SK-N-SH treated with all-trans-retinoic acid at 6 μM for 48 hours (cell line): ENCODE measurements around the gene C1orf105.

Source experiments
- ATAC-seq: fragments of 200-7000 bp; cut with Tn5 transposase; 3 replicates; pipeline ENCODE4 v1.9.1; 2020; ENCODE audit warnings: mild to moderate bottlenecking, moderate library complexity
- ARNTL ChIP-seq: fragments of 450-650 bp; formaldehyde crosslinking; IDR thresholded peaks from 2 replicates; pipeline ENCODE4 v1.5.0; 2020; ENCODE audit warnings: low read depth, mild to moderate bottlenecking, moderate library complexity, borderline replicate concordance
- BACH2 ChIP-seq: fragments of 250-450 bp; sonication (Bioruptor Pico); IDR thresholded peaks from 2 replicates; pipeline ENCODE4 v1.9.0; 2021; ENCODE audit warnings: mild to moderate bottlenecking, borderline replicate concordance
- CREB5 ChIP-seq: fragments of 250-450 bp; sonication (Bioruptor Pico); IDR thresholded peaks from 2 replicates; pipeline ENCODE4 v1.5.1; 2020; ENCODE audit warnings: low read depth, mild to moderate bottlenecking, moderate library complexity
- CSDC2 ChIP-seq: fragments of 250-450 bp; sonication (Bioruptor Pico); IDR thresholded peaks from 2 replicates; pipeline ENCODE4 v1.5.0; 2020; ENCODE audit warnings: mild to moderate bottlenecking, moderate library complexity
- CSRNP3 ChIP-seq: fragments of 250-450 bp; sonication (Bioruptor Pico); IDR thresholded peaks from 2 replicates; pipeline ENCODE4 v1.5.1; 2021; ENCODE audit warnings: mild to moderate bottlenecking, moderate library complexity
- ESRRG ChIP-seq: fragments of 250-450 bp; sonication (Bioruptor Pico); IDR thresholded peaks from 2 replicates; pipeline ENCODE4 v1.6.1; 2021; ENCODE audit warnings: mild to moderate bottlenecking
- GLIS3 ChIP-seq: fragments of 250-450 bp; sonication (Bioruptor Pico); IDR thresholded peaks from 2 replicates; pipeline ENCODE4 v1.5.0; 2020; ENCODE audit warnings: mild to moderate bottlenecking, moderate library complexity
- ISL1 ChIP-seq: fragments of 250-450 bp; sonication (Bioruptor Pico); IDR thresholded peaks from 2 replicates; pipeline ENCODE4 v2.1.2; 2022; ENCODE audit warnings: mild to moderate bottlenecking, moderate library complexity
- OSR1 ChIP-seq: fragments of 250-450 bp; sonication (Bioruptor Pico); IDR thresholded peaks from 2 replicates; pipeline ENCODE4 v1.8.0; 2022; ENCODE audit warnings: moderate library complexity, mild to moderate bottlenecking, inconsistent platforms
- PPARA ChIP-seq: fragments of 250-450 bp; sonication (Bioruptor Pico); IDR thresholded peaks from 2 replicates; pipeline ENCODE4 v1.5.0; 2020; ENCODE audit warnings: mild to moderate bottlenecking, borderline replicate concordance
- RARB ChIP-seq: fragments of 250-450 bp; sonication (Bioruptor Pico); IDR thresholded peaks from 2 replicates; pipeline ENCODE4 v1.8.0; 2021; ENCODE audit warnings: mild to moderate bottlenecking, moderate library complexity
- SNAI2 ChIP-seq: fragments of 250-450 bp; sonication (Bioruptor Pico); IDR thresholded peaks from 2 replicates; pipeline ENCODE4 v1.5.0; 2020; ENCODE audit warnings: mild to moderate bottlenecking, moderate library complexity
- TCF4 ChIP-seq: fragments of 250-450 bp; sonication (Bioruptor Pico); IDR thresholded peaks from 2 replicates; pipeline ENCODE4 v1.8.0; 2021; ENCODE audit warnings: mild to moderate bottlenecking, moderate library complexity, borderline replicate concordance
- TOX ChIP-seq: fragments of 250-450 bp; sonication (Bioruptor Pico); IDR thresholded peaks from 2 replicates; pipeline ENCODE4 v1.8.0; 2021; ENCODE audit warnings: mild to moderate bottlenecking, moderate library complexity, borderline replicate concordance
- ZC3H10 ChIP-seq: fragments of 250-450 bp; sonication (Bioruptor Pico); IDR thresholded peaks from 2 replicates; pipeline ENCODE4 v1.5.1; 2021; ENCODE audit warnings: mild to moderate bottlenecking, moderate library complexity
- ZFP3 ChIP-seq: fragments of 250-450 bp; sonication (Bioruptor Pico); IDR thresholded peaks from 2 replicates; pipeline ENCODE4 v1.5.0; 2020; ENCODE audit warnings: mild to moderate bottlenecking, moderate library complexity
- ZNF565 ChIP-seq: fragments of 450-650 bp; formaldehyde crosslinking; conservative IDR thresholded peaks from 2 replicates; pipeline ENCODE4 v1.5.0; 2020; ENCODE audit warnings: low read depth, mild to moderate bottlenecking, moderate library complexity
- ZNF70 ChIP-seq: fragments of 450-650 bp; formaldehyde crosslinking; IDR thresholded peaks from 2 replicates; pipeline ENCODE4 v1.5.0; 2020; ENCODE audit warnings: mild to moderate bottlenecking, moderate library complexity
- ZNF8 ChIP-seq: fragments of 450-650 bp; formaldehyde crosslinking; IDR thresholded peaks from 2 replicates; pipeline ENCODE4 v1.5.0; 2020; ENCODE audit warnings: mild to moderate bottlenecking, moderate library complexity
- TF ChIP-seq, protein P1 (sequence below): fragments of 250-450 bp; sonication (Bioruptor Pico); IDR thresholded peaks from 2 replicates; pipeline ENCODE4 v1.8.0; 2020; ENCODE audit warnings: mild to moderate bottlenecking, moderate library complexity, borderline replicate concordance
- TF ChIP-seq, protein P2 (sequence below): fragments of 250-450 bp; sonication (Bioruptor Pico); IDR thresholded peaks from 2 replicates; pipeline ENCODE4 v1.5.0; 2020; ENCODE audit warnings: mild to moderate bottlenecking, moderate library complexity

The C1orf105 gene

GRCh38 chr1:172425339-172425738, 4.9 kb downstream of the C1orf105 start (continued):
- TF ChIP-seq CREB5 (no peak), ZC3H10 (CRISPR knock-in tag) (no peak), ZNF565 (no peak), ESRRG (CRISPR knock-in tag) (no peak), CSRNP3 (CRISPR knock-in tag) (no peak), PPARA (no peak)

DNA sequence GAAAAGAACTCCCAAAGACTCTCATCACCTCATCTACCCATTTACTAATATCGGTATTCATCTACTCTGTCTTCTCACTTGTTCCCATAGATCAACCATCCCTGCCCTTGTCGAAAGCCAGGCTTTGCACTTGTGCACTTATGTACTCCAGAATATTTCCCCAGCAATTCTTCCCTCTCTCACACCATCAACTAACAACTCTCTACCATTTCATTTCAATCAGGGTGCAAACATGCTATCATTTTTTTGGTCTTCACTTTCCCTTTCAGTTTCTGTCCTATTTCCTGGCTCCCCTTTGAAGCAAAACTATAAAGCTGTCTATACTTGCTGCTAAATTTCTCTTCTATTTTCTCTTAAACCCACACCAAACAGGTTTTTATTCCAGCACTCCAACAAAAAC, 6.7 kb downstream of the C1orf105 start:
- no peak for ATAC-seq
- TF ChIP-seq ZNF8 (no peak), ZFP3 (no peak), ZC3H10 (CRISPR knock-in tag) (no peak), CSRNP3 (CRISPR knock-in tag) (no peak), ARNTL (CRISPR knock-in tag) (no peak), PPARA (no peak), ZNF70 (CRISPR knock-in tag) (no peak), GLIS3 (CRISPR knock-in tag) (no peak), ESRRG (CRISPR knock-in tag) (no peak), CSDC2 (CRISPR knock-in tag) (no peak)
- TF ChIP-seq, protein P1, sequence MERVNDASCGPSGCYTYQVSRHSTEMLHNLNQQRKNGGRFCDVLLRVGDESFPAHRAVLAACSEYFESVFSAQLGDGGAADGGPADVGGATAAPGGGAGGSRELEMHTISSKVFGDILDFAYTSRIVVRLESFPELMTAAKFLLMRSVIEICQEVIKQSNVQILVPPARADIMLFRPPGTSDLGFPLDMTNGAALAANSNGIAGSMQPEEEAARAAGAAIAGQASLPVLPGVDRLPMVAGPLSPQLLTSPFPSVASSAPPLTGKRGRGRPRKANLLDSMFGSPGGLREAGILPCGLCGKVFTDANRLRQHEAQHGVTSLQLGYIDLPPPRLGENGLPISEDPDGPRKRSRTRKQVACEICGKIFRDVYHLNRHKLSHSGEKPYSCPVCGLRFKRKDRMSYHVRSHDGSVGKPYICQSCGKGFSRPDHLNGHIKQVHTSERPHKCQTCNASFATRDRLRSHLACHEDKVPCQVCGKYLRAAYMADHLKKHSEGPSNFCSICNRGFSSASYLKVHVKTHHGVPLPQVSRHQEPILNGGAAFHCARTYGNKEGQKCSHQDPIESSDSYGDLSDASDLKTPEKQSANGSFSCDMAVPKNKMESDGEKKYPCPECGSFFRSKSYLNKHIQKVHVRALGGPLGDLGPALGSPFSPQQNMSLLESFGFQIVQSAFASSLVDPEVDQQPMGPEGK (CRISPR knock-in tag): no peak

DNA sequence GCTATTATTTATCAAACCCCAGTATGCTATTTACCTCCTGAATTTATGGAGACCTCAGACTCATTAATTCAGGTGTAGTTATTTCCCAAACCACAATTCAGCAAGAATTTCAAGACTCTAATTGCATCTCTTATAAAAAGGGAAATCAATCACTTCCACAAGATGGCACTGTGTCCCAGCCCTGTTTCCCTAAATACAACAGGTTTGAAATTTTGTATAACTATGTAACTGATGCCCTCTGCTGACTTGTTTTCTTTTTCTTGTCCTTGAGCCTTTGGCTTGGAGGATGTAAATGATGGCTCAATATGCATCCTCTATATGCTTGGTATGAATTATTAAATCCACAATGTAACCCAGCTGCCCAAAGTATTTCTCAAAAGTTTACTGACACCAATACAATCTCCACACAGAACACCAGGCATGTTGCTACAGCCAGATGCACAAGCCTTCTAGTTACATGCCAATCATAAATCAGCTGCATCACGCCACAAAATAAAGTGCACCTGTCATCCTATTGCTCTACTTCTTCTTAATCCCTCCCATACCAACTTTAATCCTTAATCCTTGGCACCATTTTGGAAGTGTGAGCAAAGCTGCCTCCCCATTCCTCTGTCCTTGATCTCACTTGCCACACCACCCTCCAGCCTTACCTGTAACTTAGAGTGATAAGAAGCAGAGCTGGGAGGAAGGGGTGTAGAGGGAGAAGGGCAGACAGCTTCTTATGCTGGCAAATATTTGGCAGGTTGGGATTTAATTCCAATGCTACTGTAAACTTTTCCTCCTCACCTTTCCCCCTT, 9.0 kb downstream of the C1orf105 start:
- TF ChIP-seq OSR1 (no peak), ZNF565 (no peak), CREB5 (no peak), BACH2 (CRISPR knock-in tag) (no peak), ESRRG (CRISPR knock-in tag) (no peak)
- TF ChIP-seq, protein P1 (CRISPR knock-in tag): no peak
- ATAC-seq: peak; percentile 95

- ATAC-seq: no peak
- no peak for TF ChIP-seq OSR1
- TF ChIP-seq TOX (CRISPR knock-in tag): no peak
- no peak for TF ChIP-seq SNAI2
- no peak for TF ChIP-seq RARB (CRISPR knock-in tag)
- no peak for TF ChIP-seq TCF4
- no peak for TF ChIP-seq ZNF8
- TF ChIP-seq PPARA: no peak
- TF ChIP-seq ISL1 (CRISPR knock-in tag): no peak
- no peak for TF ChIP-seq ZC3H10 (CRISPR knock-in tag)
- TF ChIP-seq, protein P2, sequence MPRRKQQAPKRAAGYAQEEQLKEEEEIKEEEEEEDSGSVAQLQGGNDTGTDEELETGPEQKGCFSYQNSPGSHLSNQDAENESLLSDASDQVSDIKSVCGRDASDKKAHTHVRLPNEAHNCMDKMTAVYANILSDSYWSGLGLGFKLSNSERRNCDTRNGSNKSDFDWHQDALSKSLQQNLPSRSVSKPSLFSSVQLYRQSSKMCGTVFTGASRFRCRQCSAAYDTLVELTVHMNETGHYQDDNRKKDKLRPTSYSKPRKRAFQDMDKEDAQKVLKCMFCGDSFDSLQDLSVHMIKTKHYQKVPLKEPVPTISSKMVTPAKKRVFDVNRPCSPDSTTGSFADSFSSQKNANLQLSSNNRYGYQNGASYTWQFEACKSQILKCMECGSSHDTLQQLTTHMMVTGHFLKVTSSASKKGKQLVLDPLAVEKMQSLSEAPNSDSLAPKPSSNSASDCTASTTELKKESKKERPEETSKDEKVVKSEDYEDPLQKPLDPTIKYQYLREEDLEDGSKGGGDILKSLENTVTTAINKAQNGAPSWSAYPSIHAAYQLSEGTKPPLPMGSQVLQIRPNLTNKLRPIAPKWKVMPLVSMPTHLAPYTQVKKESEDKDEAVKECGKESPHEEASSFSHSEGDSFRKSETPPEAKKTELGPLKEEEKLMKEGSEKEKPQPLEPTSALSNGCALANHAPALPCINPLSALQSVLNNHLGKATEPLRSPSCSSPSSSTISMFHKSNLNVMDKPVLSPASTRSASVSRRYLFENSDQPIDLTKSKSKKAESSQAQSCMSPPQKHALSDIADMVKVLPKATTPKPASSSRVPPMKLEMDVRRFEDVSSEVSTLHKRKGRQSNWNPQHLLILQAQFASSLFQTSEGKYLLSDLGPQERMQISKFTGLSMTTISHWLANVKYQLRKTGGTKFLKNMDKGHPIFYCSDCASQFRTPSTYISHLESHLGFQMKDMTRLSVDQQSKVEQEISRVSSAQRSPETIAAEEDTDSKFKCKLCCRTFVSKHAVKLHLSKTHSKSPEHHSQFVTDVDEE (CRISPR knock-in tag): no peak
- TF ChIP-seq CREB5: no peak
These were observed 9.6 kb downstream of the C1orf105 start for GRCh38 chr1:172430128-172430454.
